HepG2 (cell line): Measurements from ENCODE around the gene PITRM1. TPM values are rescaled to one million over a fixed set of nuclear protein-coding genes. Genes with fewer than 3 reads are reported as not detected.

ENCODE experiments used
- CBX1 ChIP-seq: IDR thresholded peaks from one replicate; pipeline ENCODE4 v1.6.1; 2016; ENCODE audit warnings: antibody characterized with exemption, low read depth
- HNRNPL ChIP-seq: fragments of 200-400 bp; formaldehyde crosslinking; IDR thresholded peaks from 2 replicates; pipeline ENCODE4 v1.6.1; 2017; ENCODE audit warnings: mild to moderate bottlenecking, low read depth, low read length
- KMT2B ChIP-seq: IDR thresholded peaks from 2 replicates; pipeline ENCODE4 v1.6.1; 2016; ENCODE audit warnings: missing genetic modification reagents, missing compliant biosample characterization
- MAZ ChIP-seq, 2 experiments: sonication (generic) in 1 of 2; formaldehyde crosslinking in 1 of 2; IDR thresholded peaks; 2 replicates each; pipeline versions ENCODE4 v1.5.0 to v1.6.1; 2012 to 2020; ENCODE audit warnings: low read depth in 2 of 2, mild to moderate bottlenecking in 2 of 2, borderline replicate concordance in 1 of 2, improper control_type of control experiment in 1 of 2, low read length in 1 of 2, missing genetic modification reagents in 1 of 2, moderate library complexity in 1 of 2
- SP2 ChIP-seq: sonication (generic); formaldehyde crosslinking; IDR thresholded peaks from 2 replicates; pipeline ENCODE4 v1.5.1; 2020; ENCODE audit warnings: mild to moderate bottlenecking, missing genetic modification reagents
- ZNF446 ChIP-seq: sonication (generic); formaldehyde crosslinking; IDR thresholded peaks from 2 replicates; pipeline ENCODE4 v1.5.0; 2020; ENCODE audit warnings: mild to moderate bottlenecking, missing genetic modification reagents
- ZNF468 ChIP-seq: sonication (generic); formaldehyde crosslinking; IDR thresholded peaks from 2 replicates; pipeline ENCODE4 v1.8.0; 2022; ENCODE audit warnings: mild to moderate bottlenecking, moderate library complexity, missing genetic modification reagents
- ZNF569 ChIP-seq: sonication (generic); formaldehyde crosslinking; IDR thresholded peaks from 2 replicates; pipeline ENCODE4 v1.5.0; 2020; ENCODE audit warnings: mild to moderate bottlenecking, missing genetic modification reagents, moderate library complexity, borderline replicate concordance
- ZNF570 ChIP-seq: sonication (generic); formaldehyde crosslinking; IDR thresholded peaks from 2 replicates; pipeline ENCODE4 v1.4.0; 2020; ENCODE audit warnings: mild to moderate bottlenecking, missing genetic modification reagents, borderline replicate concordance
- polyA plus RNA-seq, 8 experiments: library from polyadenylated mRNA; depleted of rRNA in 3 of 8; stranded (reverse) in 7 of 8; unstranded in 1 of 8; fragments of >200 nt; fragmentation: Illumina TruSeq in 4 of 8; extraction: Trizol in 4 of 8; gene quantifications; 2 replicates each; pipeline versions ENCODE4 v1.2.1 to v1.2.3, GENCODE V29; 2011 to 2016; ENCODE audit warnings: low read depth in 4 of 8, missing spikeins in 1 of 8, mixed read lengths in 1 of 8; ENCODE audit not compliant: insufficient read depth in 1 of 8
- total RNA-seq, 5 experiments: library from RNA; depleted of rRNA; stranded (reverse); fragments of >200 nt; fragmentation: Illumina TruSeq; extraction: Trizol; gene quantifications; 2 replicates each; pipeline ENCODE4 v1.2.3, GENCODE V29; 2016; ENCODE audit warnings: low read depth in 1 of 5
- TF ChIP-seq, protein P1 (sequence below): sonication (generic); formaldehyde crosslinking; IDR thresholded peaks from 2 replicates; pipeline ENCODE4 v1.4.0; 2020; ENCODE audit warnings: missing genetic modification reagents
- TF ChIP-seq, protein P2 (sequence below): sonication (generic); formaldehyde crosslinking; IDR thresholded peaks from 2 replicates; pipeline ENCODE4 v1.9.0; 2021; ENCODE audit warnings: missing genetic modification reagents, borderline replicate concordance
- TF ChIP-seq, protein P3 (sequence below): IDR thresholded peaks from 2 replicates; pipeline ENCODE4 v1.6.1; 2012; ENCODE audit warnings: low read depth, low read length, improper control_type of control experiment
- TF ChIP-seq, protein P4 (sequence below): sonication (generic); formaldehyde crosslinking; IDR thresholded peaks from 2 replicates; pipeline ENCODE4 v1.4.0; 2020; ENCODE audit warnings: mild to moderate bottlenecking, low read depth, missing genetic modification reagents
- TF ChIP-seq, protein P5 (sequence below): sonication (generic); formaldehyde crosslinking; IDR thresholded peaks from 2 replicates; pipeline ENCODE4 v1.4.0; 2020; ENCODE audit warnings: missing genetic modification reagents

PITRM1 gene
- total and polyA plus RNA-seq, 2 of the 13 experiments (the other 11 are each of a cell fraction or from before 2014, with no cell fraction given) = 16.4 to 29.0 TPM

DNA sequence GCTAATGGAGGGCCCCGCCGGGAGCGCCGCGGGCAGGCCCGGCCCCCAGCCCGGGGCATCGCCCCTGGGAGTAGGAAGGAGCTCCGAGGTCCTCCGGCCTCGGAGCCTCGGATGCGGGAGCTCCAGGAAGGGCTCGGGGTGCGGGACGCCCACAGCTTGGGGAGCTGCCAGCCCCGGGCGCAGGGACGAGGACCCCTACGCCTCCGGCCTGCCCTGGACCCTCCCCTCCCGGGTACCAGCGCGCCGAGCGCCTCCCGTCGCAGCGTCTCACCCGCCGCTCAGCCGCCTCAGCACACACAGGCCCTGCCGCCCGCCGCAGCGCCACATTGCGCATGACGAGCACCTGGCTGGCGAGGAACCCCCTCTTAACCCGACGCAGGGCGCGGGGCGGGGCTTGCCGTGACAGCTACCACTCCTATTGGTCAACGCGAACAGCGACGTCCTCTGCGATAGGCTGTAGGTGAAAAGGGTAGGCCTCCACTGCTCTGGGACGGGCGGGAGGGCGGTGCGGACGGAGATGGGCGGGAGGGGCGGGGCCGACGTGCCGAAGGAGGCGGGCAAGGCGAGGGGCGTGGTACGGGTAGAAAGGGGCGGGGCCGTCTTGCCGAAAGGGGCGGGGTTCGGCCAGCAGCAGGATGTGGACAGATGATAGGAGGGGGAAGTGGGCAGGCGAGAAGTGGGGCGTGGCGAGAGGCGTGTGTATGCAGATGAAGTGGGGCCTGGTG lies at the start of gene PITRM1 (continued):
- TF ChIP-seq, protein P1, sequence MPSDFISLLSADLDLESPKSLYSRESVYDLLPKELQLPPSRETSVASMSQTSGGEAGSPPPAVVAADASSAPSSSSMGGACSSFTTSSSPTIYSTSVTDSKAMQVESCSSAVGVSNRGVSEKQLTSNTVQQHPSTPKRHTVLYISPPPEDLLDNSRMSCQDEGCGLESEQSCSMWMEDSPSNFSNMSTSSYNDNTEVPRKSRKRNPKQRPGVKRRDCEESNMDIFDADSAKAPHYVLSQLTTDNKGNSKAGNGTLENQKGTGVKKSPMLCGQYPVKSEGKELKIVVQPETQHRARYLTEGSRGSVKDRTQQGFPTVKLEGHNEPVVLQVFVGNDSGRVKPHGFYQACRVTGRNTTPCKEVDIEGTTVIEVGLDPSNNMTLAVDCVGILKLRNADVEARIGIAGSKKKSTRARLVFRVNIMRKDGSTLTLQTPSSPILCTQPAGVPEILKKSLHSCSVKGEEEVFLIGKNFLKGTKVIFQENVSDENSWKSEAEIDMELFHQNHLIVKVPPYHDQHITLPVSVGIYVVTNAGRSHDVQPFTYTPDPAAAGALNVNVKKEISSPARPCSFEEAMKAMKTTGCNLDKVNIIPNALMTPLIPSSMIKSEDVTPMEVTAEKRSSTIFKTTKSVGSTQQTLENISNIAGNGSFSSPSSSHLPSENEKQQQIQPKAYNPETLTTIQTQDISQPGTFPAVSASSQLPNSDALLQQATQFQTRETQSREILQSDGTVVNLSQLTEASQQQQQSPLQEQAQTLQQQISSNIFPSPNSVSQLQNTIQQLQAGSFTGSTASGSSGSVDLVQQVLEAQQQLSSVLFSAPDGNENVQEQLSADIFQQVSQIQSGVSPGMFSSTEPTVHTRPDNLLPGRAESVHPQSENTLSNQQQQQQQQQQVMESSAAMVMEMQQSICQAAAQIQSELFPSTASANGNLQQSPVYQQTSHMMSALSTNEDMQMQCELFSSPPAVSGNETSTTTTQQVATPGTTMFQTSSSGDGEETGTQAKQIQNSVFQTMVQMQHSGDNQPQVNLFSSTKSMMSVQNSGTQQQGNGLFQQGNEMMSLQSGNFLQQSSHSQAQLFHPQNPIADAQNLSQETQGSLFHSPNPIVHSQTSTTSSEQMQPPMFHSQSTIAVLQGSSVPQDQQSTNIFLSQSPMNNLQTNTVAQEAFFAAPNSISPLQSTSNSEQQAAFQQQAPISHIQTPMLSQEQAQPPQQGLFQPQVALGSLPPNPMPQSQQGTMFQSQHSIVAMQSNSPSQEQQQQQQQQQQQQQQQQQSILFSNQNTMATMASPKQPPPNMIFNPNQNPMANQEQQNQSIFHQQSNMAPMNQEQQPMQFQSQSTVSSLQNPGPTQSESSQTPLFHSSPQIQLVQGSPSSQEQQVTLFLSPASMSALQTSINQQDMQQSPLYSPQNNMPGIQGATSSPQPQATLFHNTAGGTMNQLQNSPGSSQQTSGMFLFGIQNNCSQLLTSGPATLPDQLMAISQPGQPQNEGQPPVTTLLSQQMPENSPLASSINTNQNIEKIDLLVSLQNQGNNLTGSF (CRISPR knock-in tag) = no peak
- TF ChIP-seq HNRNPL (no peak), CBX1 (peak; percentile 60), MAZ (IDR thresholded peaks at IDR 0.05; ENCODE audit: borderline replicate concordance, low read depth, low read length) (no peak), MAZ (CRISPR knock-in tag; IDR thresholded peaks at IDR 0.05; ENCODE audit: low read depth) (peak; percentile 60), ZNF569 (CRISPR knock-in tag) (no peak), ZNF570 (CRISPR knock-in tag) (no peak), ZNF468 (CRISPR knock-in tag) (no peak), KMT2B (CRISPR knock-in tag) (no peak), ZNF446 (CRISPR knock-in tag) (no peak), SP2 (CRISPR knock-in tag) (peak; percentile 90)
- TF ChIP-seq, protein P2, sequence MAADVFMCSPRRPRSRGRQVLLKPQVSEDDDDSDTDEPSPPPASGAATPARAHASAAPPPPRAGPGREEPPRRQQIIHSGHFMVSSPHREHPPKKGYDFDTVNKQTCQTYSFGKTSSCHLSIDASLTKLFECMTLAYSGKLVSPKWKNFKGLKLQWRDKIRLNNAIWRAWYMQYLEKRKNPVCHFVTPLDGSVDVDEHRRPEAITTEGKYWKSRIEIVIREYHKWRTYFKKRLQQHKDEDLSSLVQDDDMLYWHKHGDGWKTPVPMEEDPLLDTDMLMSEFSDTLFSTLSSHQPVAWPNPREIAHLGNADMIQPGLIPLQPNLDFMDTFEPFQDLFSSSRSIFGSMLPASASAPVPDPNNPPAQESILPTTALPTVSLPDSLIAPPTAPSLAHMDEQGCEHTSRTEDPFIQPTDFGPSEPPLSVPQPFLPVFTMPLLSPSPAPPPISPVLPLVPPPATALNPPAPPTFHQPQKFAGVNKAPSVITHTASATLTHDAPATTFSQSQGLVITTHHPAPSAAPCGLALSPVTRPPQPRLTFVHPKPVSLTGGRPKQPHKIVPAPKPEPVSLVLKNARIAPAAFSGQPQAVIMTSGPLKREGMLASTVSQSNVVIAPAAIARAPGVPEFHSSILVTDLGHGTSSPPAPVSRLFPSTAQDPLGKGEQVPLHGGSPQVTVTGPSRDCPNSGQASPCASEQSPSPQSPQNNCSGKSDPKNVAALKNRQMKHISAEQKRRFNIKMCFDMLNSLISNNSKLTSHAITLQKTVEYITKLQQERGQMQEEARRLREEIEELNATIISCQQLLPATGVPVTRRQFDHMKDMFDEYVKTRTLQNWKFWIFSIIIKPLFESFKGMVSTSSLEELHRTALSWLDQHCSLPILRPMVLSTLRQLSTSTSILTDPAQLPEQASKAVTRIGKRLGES (CRISPR knock-in tag) = no peak
- TF ChIP-seq, protein P3, sequence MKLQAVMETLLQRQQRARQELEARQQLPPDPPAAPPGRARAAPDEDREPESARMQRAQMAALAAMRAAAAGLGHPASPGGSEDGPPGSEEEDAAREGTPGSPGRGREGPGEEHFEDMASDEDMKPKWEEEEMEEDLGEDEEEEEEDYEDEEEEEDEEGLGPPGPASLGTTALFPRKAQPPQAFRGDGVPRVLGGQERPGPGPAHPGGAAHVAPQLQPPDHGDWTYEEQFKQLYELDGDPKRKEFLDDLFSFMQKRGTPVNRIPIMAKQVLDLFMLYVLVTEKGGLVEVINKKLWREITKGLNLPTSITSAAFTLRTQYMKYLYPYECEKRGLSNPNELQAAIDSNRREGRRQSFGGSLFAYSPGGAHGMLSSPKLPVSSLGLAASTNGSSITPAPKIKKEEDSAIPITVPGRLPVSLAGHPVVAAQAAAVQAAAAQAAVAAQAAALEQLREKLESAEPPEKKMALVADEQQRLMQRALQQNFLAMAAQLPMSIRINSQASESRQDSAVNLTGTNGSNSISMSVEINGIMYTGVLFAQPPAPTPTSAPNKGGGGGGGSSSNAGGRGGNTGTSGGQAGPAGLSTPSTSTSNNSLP = no peak
- TF ChIP-seq, protein P4, sequence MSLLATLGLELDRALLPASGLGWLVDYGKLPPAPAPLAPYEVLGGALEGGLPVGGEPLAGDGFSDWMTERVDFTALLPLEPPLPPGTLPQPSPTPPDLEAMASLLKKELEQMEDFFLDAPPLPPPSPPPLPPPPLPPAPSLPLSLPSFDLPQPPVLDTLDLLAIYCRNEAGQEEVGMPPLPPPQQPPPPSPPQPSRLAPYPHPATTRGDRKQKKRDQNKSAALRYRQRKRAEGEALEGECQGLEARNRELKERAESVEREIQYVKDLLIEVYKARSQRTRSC (CRISPR knock-in tag) = no peak
- TF ChIP-seq, protein P5, sequence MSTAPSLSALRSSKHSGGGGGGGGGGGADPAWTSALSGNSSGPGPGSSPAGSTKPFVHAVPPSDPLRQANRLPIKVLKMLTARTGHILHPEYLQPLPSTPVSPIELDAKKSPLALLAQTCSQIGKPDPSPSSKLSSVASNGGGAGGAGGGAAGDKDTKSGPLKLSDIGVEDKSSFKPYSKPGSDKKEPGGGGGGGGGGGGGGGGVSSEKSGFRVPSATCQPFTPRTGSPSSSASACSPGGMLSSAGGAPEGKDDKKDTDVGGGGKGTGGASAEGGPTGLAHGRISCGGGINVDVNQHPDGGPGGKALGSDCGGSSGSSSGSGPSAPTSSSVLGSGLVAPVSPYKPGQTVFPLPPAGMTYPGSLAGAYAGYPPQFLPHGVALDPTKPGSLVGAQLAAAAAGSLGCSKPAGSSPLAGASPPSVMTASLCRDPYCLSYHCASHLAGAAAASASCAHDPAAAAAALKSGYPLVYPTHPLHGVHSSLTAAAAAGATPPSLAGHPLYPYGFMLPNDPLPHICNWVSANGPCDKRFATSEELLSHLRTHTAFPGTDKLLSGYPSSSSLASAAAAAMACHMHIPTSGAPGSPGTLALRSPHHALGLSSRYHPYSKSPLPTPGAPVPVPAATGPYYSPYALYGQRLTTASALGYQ (CRISPR knock-in tag) = peak; percentile 53; the same call in 1 of the 2 replicates
